Glutamatergic neuron (in vitro differentiated cells): ENCODE measurements around the gene KIAA0825. TPM values are rescaled to one million over a fixed set of nuclear protein-coding genes. Genes with fewer than 3 reads are reported as not detected.

Source experiments
- DNase-seq: peaks from one replicate; pipeline ENCODE4 v3.0.0; 2022
- H3K27ac Mint-ChIP-seq: one replicate; pipeline ENCODE4 v1.8.0; 2020; ENCODE audit warnings: mild to moderate bottlenecking, mixed read lengths, inconsistent platforms; ENCODE audit not compliant: unreplicated experiment
- H3K27me3 Mint-ChIP-seq: one replicate; pipeline ENCODE4 v1.8.0; 2020; ENCODE audit warnings: mild to moderate bottlenecking, moderate library complexity, mixed read lengths, inconsistent platforms; ENCODE audit not compliant: unreplicated experiment
- H3K36me3 Mint-ChIP-seq: one replicate; pipeline ENCODE4 v1.8.0; 2020; ENCODE audit warnings: mild to moderate bottlenecking, mixed read lengths, inconsistent platforms; ENCODE audit not compliant: unreplicated experiment
- H3K4me1 Mint-ChIP-seq: one replicate; pipeline ENCODE4 v1.8.0; 2020; ENCODE audit warnings: mild to moderate bottlenecking, low read depth, mixed read lengths, inconsistent platforms; ENCODE audit not compliant: unreplicated experiment
- H3K4me3 Mint-ChIP-seq: one replicate; pipeline ENCODE4 v1.8.0; 2020; ENCODE audit warnings: mild to moderate bottlenecking, mixed read lengths, inconsistent platforms; ENCODE audit not compliant: unreplicated experiment
- H3K9me3 Mint-ChIP-seq: one replicate; pipeline ENCODE4 v1.8.0; 2020; ENCODE audit warnings: mild to moderate bottlenecking, moderate library complexity, mixed read lengths, inconsistent platforms; ENCODE audit not compliant: unreplicated experiment
- total RNA-seq: library from RNA; stranded (reverse); fragmentation: NEBNext Ultra II Directional; extraction: Animal tissue kit (Norgen Biotek cat#: 25700); gene quantifications from one replicate; pipeline ENCODE4 v1.2.1, GENCODE V29; 2021; ENCODE audit not compliant: unreplicated experiment
- TF ChIP-seq, protein P1 (sequence below): fragments of 200-600 bp; sonication (generic); IDR thresholded peaks from one replicate; pipeline ENCODE4 v1.5.0; 2021; ENCODE audit not compliant: partially characterized antibody, unreplicated experiment

The KIAA0825 gene
- total RNA-seq, 1 donor from 2014 or later, result 1.2 TPM

DNA sequence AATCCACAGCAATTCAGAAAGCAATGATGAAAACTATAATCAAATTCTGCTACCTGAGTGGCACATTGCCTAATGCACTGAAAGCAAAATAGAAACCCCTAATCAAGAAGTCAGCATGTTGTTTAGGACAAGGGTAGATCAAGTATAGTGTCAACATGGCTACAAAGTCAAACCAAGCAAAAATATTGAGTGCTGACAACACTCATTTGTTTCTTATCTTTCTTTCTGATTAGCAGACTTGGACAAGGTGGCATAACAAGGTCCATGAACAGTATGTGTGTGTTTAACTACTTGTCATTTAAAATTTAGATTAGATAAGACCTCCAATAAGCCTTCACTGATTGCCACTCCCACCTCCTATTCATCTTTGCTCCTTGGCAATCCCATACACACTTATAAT lies 332.4 kb downstream of the KIAA0825 start:
- DNase-seq, result no peak
- no peaks in the 10 kb centered on the region for H3K9me3 Mint-ChIP-seq
- H3K4me3 Mint-ChIP-seq, result no peak overlapping the region
- TF ChIP-seq, protein P1, sequence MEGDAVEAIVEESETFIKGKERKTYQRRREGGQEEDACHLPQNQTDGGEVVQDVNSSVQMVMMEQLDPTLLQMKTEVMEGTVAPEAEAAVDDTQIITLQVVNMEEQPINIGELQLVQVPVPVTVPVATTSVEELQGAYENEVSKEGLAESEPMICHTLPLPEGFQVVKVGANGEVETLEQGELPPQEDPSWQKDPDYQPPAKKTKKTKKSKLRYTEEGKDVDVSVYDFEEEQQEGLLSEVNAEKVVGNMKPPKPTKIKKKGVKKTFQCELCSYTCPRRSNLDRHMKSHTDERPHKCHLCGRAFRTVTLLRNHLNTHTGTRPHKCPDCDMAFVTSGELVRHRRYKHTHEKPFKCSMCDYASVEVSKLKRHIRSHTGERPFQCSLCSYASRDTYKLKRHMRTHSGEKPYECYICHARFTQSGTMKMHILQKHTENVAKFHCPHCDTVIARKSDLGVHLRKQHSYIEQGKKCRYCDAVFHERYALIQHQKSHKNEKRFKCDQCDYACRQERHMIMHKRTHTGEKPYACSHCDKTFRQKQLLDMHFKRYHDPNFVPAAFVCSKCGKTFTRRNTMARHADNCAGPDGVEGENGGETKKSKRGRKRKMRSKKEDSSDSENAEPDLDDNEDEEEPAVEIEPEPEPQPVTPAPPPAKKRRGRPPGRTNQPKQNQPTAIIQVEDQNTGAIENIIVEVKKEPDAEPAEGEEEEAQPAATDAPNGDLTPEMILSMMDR, result no peak
- H3K4me1 Mint-ChIP-seq, result peaks cover 4% of the 10 kb centered on the region
- peaks cover 2% of the 10 kb centered on the region for H3K27me3 Mint-ChIP-seq
- H3K36me3 Mint-ChIP-seq, result no peaks in the 10 kb centered on the region
- no peak overlapping the region for H3K27ac Mint-ChIP-seq

DNA sequence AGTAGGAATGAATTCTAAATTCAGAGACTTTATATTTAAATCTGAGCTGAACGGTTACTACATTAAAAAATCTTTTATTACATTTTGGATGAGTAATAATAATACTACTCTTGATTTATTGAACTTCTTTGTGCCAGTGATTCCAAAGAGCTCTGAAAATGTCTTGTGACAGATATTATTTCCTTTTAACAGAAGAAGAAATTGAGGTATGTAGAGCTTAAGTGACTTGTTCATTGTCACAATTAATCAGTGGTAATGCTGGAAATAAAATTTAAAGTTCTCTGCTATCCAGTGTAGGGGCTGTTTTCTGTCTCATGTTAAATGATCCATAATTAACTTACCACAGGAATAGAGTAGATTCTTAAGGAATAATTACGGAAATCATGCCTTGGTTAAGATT lies 335.3 kb downstream of the KIAA0825 start:
- no peak overlapping the region for H3K27ac Mint-ChIP-seq
- H3K36me3 Mint-ChIP-seq, result no peaks in the 10 kb centered on the region
- H3K4me1 Mint-ChIP-seq, result peaks cover 4% of the 10 kb centered on the region
- DNase-seq, result no peak
- peaks cover 2% of the 10 kb centered on the region for H3K27me3 Mint-ChIP-seq
- H3K4me3 Mint-ChIP-seq, result no peak overlapping the region
- no peaks in the 10 kb centered on the region for H3K9me3 Mint-ChIP-seq
- TF ChIP-seq, protein P1, result no peak

DNA sequence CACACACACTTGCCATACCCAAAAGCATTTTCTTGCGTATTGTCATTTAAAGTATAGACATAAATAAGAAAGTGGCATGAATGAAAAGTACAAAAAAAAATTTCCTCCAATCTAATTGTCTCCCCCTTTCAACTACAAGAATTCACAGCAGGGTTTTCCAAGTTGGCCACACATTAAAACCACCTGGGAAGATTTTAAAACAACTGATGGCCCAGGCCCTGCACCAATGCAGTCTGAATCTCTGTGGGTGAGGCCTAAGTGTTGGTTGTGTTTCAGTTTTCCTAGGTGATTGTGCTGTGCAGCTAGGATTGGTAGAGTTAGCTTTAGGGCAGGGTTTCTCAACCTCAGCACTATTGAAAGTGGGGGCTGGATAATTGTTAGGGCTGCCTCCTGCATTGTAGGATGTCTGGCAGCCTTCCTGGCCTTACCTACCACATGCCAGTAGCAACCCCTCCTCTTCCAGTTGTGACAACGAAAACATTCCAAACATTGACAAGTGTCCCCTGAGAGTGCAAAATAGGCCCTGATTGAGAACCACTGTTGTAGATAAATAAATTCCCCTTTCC lies 337.1 kb downstream of the KIAA0825 start:
- DNase-seq, result no peak
- Mint-ChIP-seq H3K4me1 (peaks cover 4% of the 10 kb centered on the region), H3K36me3 (no peaks in the 10 kb centered on the region), H3K27ac (no peak overlapping the region), H3K9me3 (no peaks in the 10 kb centered on the region), H3K4me3 (no peak overlapping the region), H3K27me3 (peaks cover 2% of the 10 kb centered on the region)
- TF ChIP-seq, protein P1, result no peak

DNA sequence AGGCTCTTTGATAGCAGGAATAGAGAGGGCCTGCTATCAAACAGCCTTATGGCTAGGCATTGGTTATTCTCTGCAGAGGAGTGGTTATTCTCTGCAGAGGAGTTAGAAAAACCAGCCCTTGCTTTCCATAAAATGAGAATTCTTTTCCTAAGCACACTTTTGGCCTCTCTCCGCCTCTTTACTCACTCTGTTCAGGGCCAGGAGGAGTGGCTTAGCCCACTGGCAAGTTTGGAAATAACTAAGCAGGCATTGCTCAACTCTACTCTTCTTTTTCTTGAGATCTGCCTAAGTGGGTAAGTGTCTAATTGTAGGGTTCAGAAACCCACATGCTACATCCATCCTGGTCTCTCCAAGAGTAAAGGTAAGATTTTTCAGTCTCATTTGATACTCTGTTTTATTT lies 341.7 kb downstream of the KIAA0825 start:
- H3K36me3 Mint-ChIP-seq, result no peaks in the 10 kb centered on the region
- H3K4me3 Mint-ChIP-seq, result no peak overlapping the region
- no peaks in the 10 kb centered on the region for H3K9me3 Mint-ChIP-seq
- no peak for DNase-seq
- peaks cover 4% of the 10 kb centered on the region for H3K4me1 Mint-ChIP-seq
- peaks cover under 1% of the 10 kb centered on the region for H3K27me3 Mint-ChIP-seq
- TF ChIP-seq, protein P1, result no peak
- no peak overlapping the region for H3K27ac Mint-ChIP-seq

DNA sequence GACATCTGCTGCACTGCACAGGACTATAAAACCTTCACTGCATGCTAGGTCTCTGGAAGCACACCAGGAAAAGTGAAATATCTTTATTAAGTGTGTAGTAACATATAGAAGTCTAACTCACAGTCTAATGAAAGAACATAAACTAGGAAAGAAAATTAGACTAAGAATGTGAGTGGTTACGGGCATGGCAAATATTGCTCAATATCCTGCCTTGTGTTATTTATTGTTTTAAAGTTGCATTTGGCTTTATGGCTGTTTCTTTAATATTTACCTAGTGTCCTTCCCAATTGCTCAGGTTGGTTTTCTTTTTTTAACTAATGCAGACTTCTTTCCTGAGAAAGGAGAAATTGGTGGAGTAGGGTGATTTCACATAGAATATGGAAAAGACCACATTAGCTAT lies 342.4 kb downstream of the KIAA0825 start:
- Mint-ChIP-seq H3K36me3 (no peaks in the 10 kb centered on the region), H3K27me3 (peaks cover under 1% of the 10 kb centered on the region), H3K27ac (no peak overlapping the region), H3K9me3 (no peaks in the 10 kb centered on the region), H3K4me1 (peaks cover 2% of the 10 kb centered on the region), H3K4me3 (no peak overlapping the region)
- TF ChIP-seq, protein P1, result no peak
- no peak for DNase-seq
